ENCODE results near the gene CLIP2. TPM values are rescaled to one million over a fixed set of nuclear protein-coding genes. Genes with fewer than 3 reads are reported as not detected.

Gene CLIP2
- total and polyA plus RNA-seq, 2 of the 4 experiments (the other 2 are of a cell fraction) = 18.1 to 20.7 TPM

- Histone ChIP-seq H3K23ac (ENCODE audit: low read depth, low read length) (peak overlapping the region; percentile 65; the same call in 1 of the 2 replicates), H3K27me3 (ENCODE audit: control insufficient read depth, insufficient read depth, low read length) (no peaks in the 10 kb centered on the region), H2BK5ac (ENCODE audit: low read depth, low read length, poor library complexity, severe bottlenecking) (no peak overlapping the region), H4K8ac (ENCODE audit: low read depth in 2 of 2, low read length in 2 of 2) (no peak overlapping the region), H3K9me3 (ENCODE audit: control insufficient read depth, insufficient read depth, low read length) (no peaks in the 10 kb centered on the region), H3K4me2 (ENCODE audit: low read depth, low read length) (no peak overlapping the region), H3K4me1 (ENCODE audit: control insufficient read depth, insufficient read depth, low read length) (peaks cover 2% of the 10 kb centered on the region; the same call in 1 of the 2 replicates), H2BK20ac (ENCODE audit: low read depth, low read length) (no peak overlapping the region), H2AFZ (replicated peaks; ENCODE audit: low read length, poor library complexity) (peak overlapping the region; percentile 34), H2BK120ac (ENCODE audit: low read depth, low read length) (no peak overlapping the region), H3K56ac (ENCODE audit: extremely low read depth, insufficient read depth, low read length) (no peak overlapping the region), H3K4ac (ENCODE audit: low read depth, low read length) (no peak overlapping the region), H4K5ac (ENCODE audit: low read depth, low read length) (no peak overlapping the region), H4K91ac (ENCODE audit: insufficient read depth, low read depth, low read length) (no peak overlapping the region), H2AK5ac (ENCODE audit: low read depth, low read length) (peak overlapping the region; percentile 8; the same call in 1 of the 2 replicates), H3K4me3 (ENCODE audit: insufficient read depth, low read depth, low read length) (no peak overlapping the region), H3K79me1 (ENCODE audit: low read depth in 1 of 2, low read length in 2 of 2) (peaks cover 0 to 13% of the 10 kb centered on the region in 2 experiments; a peak in 2 of 4 replicates), H3K9me1 (ENCODE audit: insufficient read depth, low read length) (no peaks in the 10 kb centered on the region), H3K27ac (ENCODE audit: insufficient read depth, low read length) (no peak overlapping the region), H2BK15ac (ENCODE audit: low read depth, low read length) (no peak overlapping the region), H3K9ac (ENCODE audit: low read depth, low read length) (0 out of 2 replicates have a peak overlapping the region, but pooled peaks have one; percentile 21), H3K36me3 (ENCODE audit: control insufficient read depth, insufficient read depth, low read length) (peaks cover 22% of the 10 kb centered on the region), H3K14ac (replicated peaks; ENCODE audit: low read depth, low read length) (no peak overlapping the region), H4K20me1 (ENCODE audit: insufficient read depth, low read length) (no peaks in the 10 kb centered on the region), H3K18ac (ENCODE audit: low read depth, low read length) (no peak overlapping the region), H2AK9ac (replicated peaks; ENCODE audit: low read depth, low read length, poor library complexity) (no peak overlapping the region)
- dilution Hi-C loops (cut with HindIII; ENCODE audit: low sequenced_read_pairs, unreplicated experiment) = no loop called here
- peak; percentile 42; the same call in 1 of the 2 replicates for ATAC-seq (ENCODE audit: low read depth)
- 38% methylated on average over 5 of the region's 13 CpGs; no CpG with 5 or more reads in 1 of the 2 experiments for WGBS, 2 experiments (ENCODE audit: extremely low coverage in 2 of 2, insufficient read length in 1 of 2)
- POLR2A ChIA-PET (ENCODE audit: unreplicated experiment) = no interaction called here
- CTCF ChIA-PET = no interaction called here
- TF ChIP-seq NFE2L2 (IDR thresholded peaks at IDR 0.05; ENCODE audit: low read depth, low read length) (no peak), RFX5 (IDR thresholded peaks at IDR 0.05; ENCODE audit: low read depth, low read length) (no peak), CTCF (conservative IDR thresholded peaks at IDR 0.05; ENCODE audit: low read depth, low read length) (no peak), RAD21 (IDR thresholded peaks at IDR 0.05; ENCODE audit: low read length) (no peak), BHLHE40 (IDR thresholded peaks at IDR 0.05; ENCODE audit: low read depth, low read length) (no peak), ELK1 (IDR thresholded peaks at IDR 0.05; ENCODE audit: borderline replicate concordance, low read depth, low read length) (no peak)
- TF ChIP-seq, protein P1, sequence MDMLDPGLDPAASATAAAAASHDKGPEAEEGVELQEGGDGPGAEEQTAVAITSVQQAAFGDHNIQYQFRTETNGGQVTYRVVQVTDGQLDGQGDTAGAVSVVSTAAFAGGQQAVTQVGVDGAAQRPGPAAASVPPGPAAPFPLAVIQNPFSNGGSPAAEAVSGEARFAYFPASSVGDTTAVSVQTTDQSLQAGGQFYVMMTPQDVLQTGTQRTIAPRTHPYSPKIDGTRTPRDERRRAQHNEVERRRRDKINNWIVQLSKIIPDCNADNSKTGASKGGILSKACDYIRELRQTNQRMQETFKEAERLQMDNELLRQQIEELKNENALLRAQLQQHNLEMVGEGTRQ (IDR thresholded peaks at IDR 0.05; ENCODE audit: low read depth, low read length) = no peak
- no peak for DNase-seq
- in situ Hi-C loops (cut with MboI; ENCODE audit: low sequenced_read_pairs) = loop anchor here (25.0 kb wide), 1 partner anchor 134 kb away; no protein-coding TSS in a partner anchor
- no TSS peak for BruUV-seq (replicated peaks)
- intact Hi-C loops (cut with micrococcal nuclease) = no loop called here
Observed at GRCh38 chr7:74371381-74372341, 82.5 kb downstream of the CLIP2 start.
